ACC112 (cell line): ENCODE measurements around the gene APMAP.

ENCODE experiments used
- H2AFZ ChIP-seq: fragments of 200-600 bp; sonication (generic); one replicate; pipeline ENCODE4 v1.6.0; 2017; ENCODE audit warnings: antibody characterized with exemption, low read length; ENCODE audit not compliant: unreplicated experiment
- H3K27ac ChIP-seq: fragments of 200-600 bp; sonication (generic); 2 replicates; pipeline ENCODE4 v1.5.1; 2014; ENCODE audit warnings: low read depth, mild to moderate bottlenecking, antibody characterized with exemption, low read length, moderate library complexity
- H3K27me3 ChIP-seq: fragments of 200-600 bp; sonication (generic); 2 replicates; pipeline ENCODE4 v1.6.1; 2014; ENCODE audit warnings: mild to moderate bottlenecking, antibody characterized with exemption, low read length, moderate library complexity, mixed read lengths; ENCODE audit not compliant: insufficient read depth
- H3K36me3 ChIP-seq: fragments of 200-600 bp; sonication (generic); 2 replicates; pipeline ENCODE4 v1.6.1; 2016; ENCODE audit warnings: mild to moderate bottlenecking, antibody characterized with exemption, low read length, moderate library complexity, mixed read lengths; ENCODE audit not compliant: insufficient read depth
- H3K4me1 ChIP-seq: fragments of 200-600 bp; sonication (generic); one replicate; pipeline ENCODE4 v1.6.1; 2016; ENCODE audit warnings: low read length, mixed read lengths; ENCODE audit not compliant: insufficient read depth, unreplicated experiment, control insufficient read depth
- H3K4me3 ChIP-seq: fragments of 200-600 bp; sonication (generic); 2 replicates; pipeline ENCODE4 v1.5.1; 2014; ENCODE audit warnings: mild to moderate bottlenecking, low read depth, low read length
- H3K79me2 ChIP-seq: fragments of 200-600 bp; sonication (generic); one replicate; pipeline ENCODE4 v1.6.0; 2016; ENCODE audit warnings: low read length; ENCODE audit not compliant: control insufficient read depth, unreplicated experiment, insufficient read depth

Gene APMAP

DNA sequence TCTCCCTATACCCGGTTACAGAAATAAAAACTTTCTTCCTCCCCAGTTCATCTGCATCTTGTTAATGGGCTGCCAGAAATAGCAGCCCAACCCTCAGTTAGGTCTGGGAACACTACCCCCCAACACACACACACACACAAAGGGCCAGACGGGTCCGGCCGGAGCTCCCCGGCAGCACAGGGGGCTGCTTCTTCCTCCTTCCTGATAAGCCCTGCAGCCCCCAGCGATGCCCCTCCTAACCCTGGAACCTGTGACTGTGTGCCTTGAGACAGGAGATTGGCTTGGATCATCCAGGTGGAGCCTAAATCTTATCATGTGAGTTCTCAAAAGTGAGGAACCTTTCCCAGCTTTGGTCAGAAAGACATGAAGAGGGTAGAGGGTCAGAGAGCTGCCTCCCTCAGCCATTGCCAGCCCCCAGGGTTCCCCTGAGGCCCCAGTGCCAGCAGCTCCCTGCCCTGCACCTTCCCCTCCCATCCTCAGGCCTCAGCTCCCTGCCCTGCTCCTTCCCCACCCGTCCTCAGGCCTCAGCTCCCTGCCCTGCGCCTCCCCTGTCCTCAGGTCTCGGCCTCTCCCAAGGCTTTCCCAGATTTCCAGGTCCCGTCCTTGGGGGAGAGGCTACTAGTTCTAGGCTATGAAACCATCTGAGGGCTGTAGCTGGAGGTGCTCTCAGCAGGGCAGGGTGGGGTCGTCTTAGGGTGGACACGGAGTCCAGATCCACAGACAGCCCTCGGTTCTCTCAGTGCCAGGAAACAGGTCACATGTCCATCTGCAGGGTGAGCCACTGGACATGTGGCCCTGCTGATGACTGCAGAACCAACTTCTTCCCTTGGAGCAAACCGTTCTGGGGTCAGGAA is 77.9 kb downstream of the APMAP start:
- Histone ChIP-seq H3K36me3 (no peaks in the 10 kb centered on the region), H3K4me1 (no peaks in the 10 kb centered on the region), H3K4me3 (no peak overlapping the region), H3K27me3 (peaks cover 26% of the 10 kb centered on the region), H2AFZ (no peak overlapping the region), H3K27ac (no peak overlapping the region), H3K79me2 (no peaks in the 10 kb centered on the region)

DNA sequence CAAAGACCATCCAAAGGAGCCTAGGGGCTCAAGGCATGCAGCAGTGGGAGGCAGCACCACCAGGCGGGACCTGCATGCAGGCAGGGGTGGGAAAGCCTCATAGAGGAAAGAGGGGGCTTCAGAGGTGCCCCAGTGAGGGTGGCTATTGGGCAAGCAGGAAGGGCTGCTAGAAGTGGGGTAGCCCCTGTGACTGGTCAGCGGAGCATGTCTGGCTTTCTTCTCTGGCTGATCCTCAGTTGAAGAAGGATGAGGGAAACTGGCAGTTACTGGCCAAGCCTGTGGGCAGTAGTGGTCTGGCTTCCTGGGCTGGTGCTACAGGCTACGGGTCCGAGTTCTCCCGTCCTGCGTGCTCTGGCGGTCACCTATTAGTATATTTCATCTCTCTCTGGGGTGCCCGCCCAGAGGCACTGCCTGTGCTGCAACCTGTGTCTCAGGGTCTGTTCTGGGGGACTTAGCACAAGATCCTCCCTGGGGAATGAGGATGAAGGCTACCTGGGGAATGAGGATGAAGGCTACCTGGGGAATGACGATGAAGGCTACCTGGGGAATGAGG is 79.4 kb downstream of the APMAP start:
- peaks cover 26% of the 10 kb centered on the region for H3K27me3 ChIP-seq
- H3K4me3 ChIP-seq: no peak overlapping the region
- H3K27ac ChIP-seq: no peak overlapping the region
- no peaks in the 10 kb centered on the region for H3K36me3 ChIP-seq
- no peaks in the 10 kb centered on the region for H3K4me1 ChIP-seq
- no peak overlapping the region for H2AFZ ChIP-seq
- H3K79me2 ChIP-seq: no peaks in the 10 kb centered on the region
